ENCODE data around the gene MAPKAP1. TPM values are rescaled to one million over a fixed set of nuclear protein-coding genes. Genes with fewer than 3 reads are reported as not detected.

MAPKAP1 gene
- total RNA-seq, 2 experiments from 2014 or later, result 54.8 to 57.4 TPM

- Mint-ChIP-seq H3K36me3 (ENCODE audit: low read depth) (peaks cover 8% of the 10 kb centered on the region), H3K9me3 (no peaks in the 10 kb centered on the region), H3K4me3 (no peak overlapping the region), H3K27ac (no peak overlapping the region), H3K27me3 (ENCODE audit: low read depth) (no peaks in the 10 kb centered on the region), H3K4me1 (ENCODE audit: low read depth) (peaks cover 4% of the 10 kb centered on the region)
- intact Hi-C loops (cut with micrococcal nuclease), result no loop called here
- CTCF ChIA-PET, result no interaction called here
- DNase-seq, result no peak
Observed at GRCh38 chr9:125690679-125691078, 16.3 kb downstream of the MAPKAP1 start.

- intact Hi-C loops (cut with micrococcal nuclease), result no loop called here
- peaks cover 14% of the 10 kb centered on the region for H3K36me3 Mint-ChIP-seq (ENCODE audit: low read depth)
- H3K4me1 Mint-ChIP-seq (ENCODE audit: low read depth), result peaks cover 16% of the 10 kb centered on the region
- no peaks in the 10 kb centered on the region for H3K9me3 Mint-ChIP-seq
- H3K27me3 Mint-ChIP-seq (ENCODE audit: low read depth), result no peaks in the 10 kb centered on the region
- no peak for DNase-seq
- CTCF ChIA-PET, result interaction anchor here (0.7 kb wide), 1 partner anchor 31 kb away, joined by 3 read pairs; no protein-coding TSS in a partner anchor
- H3K4me3 Mint-ChIP-seq, result no peak overlapping the region
- no peak overlapping the region for H3K27ac Mint-ChIP-seq
Observed at GRCh38 chr9:125687163-125687863, 19.7 kb downstream of the MAPKAP1 start.

GRCh38 chr9:125685167-125685566 lies 21.8 kb downstream of the MAPKAP1 start:
- Mint-ChIP-seq H3K9me3 (no peaks in the 10 kb centered on the region), H3K27me3 (ENCODE audit: low read depth) (no peaks in the 10 kb centered on the region), H3K4me1 (ENCODE audit: low read depth) (peaks cover 21% of the 10 kb centered on the region), H3K4me3 (no peak overlapping the region), H3K27ac (no peak overlapping the region), H3K36me3 (ENCODE audit: low read depth) (peaks cover 8% of the 10 kb centered on the region)
- intact Hi-C loops (cut with micrococcal nuclease), result no loop called here
- CTCF ChIA-PET, result no interaction called here
- DNase-seq, result no peak

GRCh38 chr9:125683486-125683885 lies 23.5 kb downstream of the MAPKAP1 start:
- CTCF ChIA-PET, result interaction anchor here (1.1 kb wide), 1 partner anchor 14 kb away, joined by 3 read pairs; no protein-coding TSS in a partner anchor
- DNase-seq, result no peak
- no peak overlapping the region for H3K4me3 Mint-ChIP-seq
- intact Hi-C loops (cut with micrococcal nuclease), result no loop called here
- no peaks in the 10 kb centered on the region for H3K9me3 Mint-ChIP-seq
- peaks cover 8% of the 10 kb centered on the region for H3K36me3 Mint-ChIP-seq (ENCODE audit: low read depth)
- H3K4me1 Mint-ChIP-seq (ENCODE audit: low read depth), result peaks cover 19% of the 10 kb centered on the region
- no peak overlapping the region for H3K27ac Mint-ChIP-seq
- no peaks in the 10 kb centered on the region for H3K27me3 Mint-ChIP-seq (ENCODE audit: low read depth)

GRCh38 chr9:125682340-125682739 lies 24.7 kb downstream of the MAPKAP1 start:
- H3K4me3 Mint-ChIP-seq, result no peak overlapping the region
- H3K4me1 Mint-ChIP-seq (ENCODE audit: low read depth), result peaks cover 19% of the 10 kb centered on the region
- CTCF ChIA-PET, result interaction anchor here (1.1 kb wide), 1 partner anchor 15 kb away, joined by 3 read pairs; no protein-coding TSS in a partner anchor
- H3K27ac Mint-ChIP-seq, result no peak overlapping the region
- H3K9me3 Mint-ChIP-seq, result no peaks in the 10 kb centered on the region
- no peak for DNase-seq
- no peaks in the 10 kb centered on the region for H3K27me3 Mint-ChIP-seq (ENCODE audit: low read depth)
- intact Hi-C loops (cut with micrococcal nuclease), result no loop called here
- H3K36me3 Mint-ChIP-seq (ENCODE audit: low read depth), result peaks cover 8% of the 10 kb centered on the region

- Mint-ChIP-seq H3K4me3 (no peak overlapping the region), H3K27ac (no peak overlapping the region), H3K9me3 (no peaks in the 10 kb centered on the region), H3K27me3 (ENCODE audit: low read depth) (no peaks in the 10 kb centered on the region), H3K4me1 (ENCODE audit: low read depth) (peaks cover 21% of the 10 kb centered on the region), H3K36me3 (ENCODE audit: low read depth) (peaks cover 8% of the 10 kb centered on the region)
- CTCF ChIA-PET, result interaction anchor here (0.7 kb wide), 1 partner anchor 15 kb away, joined by 4 read pairs; no protein-coding TSS in a partner anchor
- DNase-seq, result no peak
- intact Hi-C loops (cut with micrococcal nuclease), result no loop called here
Observed at GRCh38 chr9:125681657-125682056, 25.4 kb downstream of the MAPKAP1 start.

GRCh38 chr9:125681086-125681622 lies 25.9 kb downstream of the MAPKAP1 start:
- intact Hi-C loops (cut with micrococcal nuclease), result no loop called here
- no peak overlapping the region for H3K27ac Mint-ChIP-seq
- H3K9me3 Mint-ChIP-seq, result no peaks in the 10 kb centered on the region
- DNase-seq, result no peak
- H3K36me3 Mint-ChIP-seq (ENCODE audit: low read depth), result peaks cover 8% of the 10 kb centered on the region
- CTCF ChIA-PET, result interaction anchor here (0.7 kb wide), 1 partner anchor 16 kb away, joined by 4 read pairs; no protein-coding TSS in a partner anchor
- H3K4me1 Mint-ChIP-seq (ENCODE audit: low read depth), result peaks cover 21% of the 10 kb centered on the region
- H3K4me3 Mint-ChIP-seq, result no peak overlapping the region
- no peaks in the 10 kb centered on the region for H3K27me3 Mint-ChIP-seq (ENCODE audit: low read depth)

- intact Hi-C loops (cut with micrococcal nuclease), result no loop called here
- Mint-ChIP-seq H3K36me3 (ENCODE audit: low read depth) (peaks cover 8% of the 10 kb centered on the region), H3K27me3 (ENCODE audit: low read depth) (no peaks in the 10 kb centered on the region), H3K9me3 (no peaks in the 10 kb centered on the region), H3K4me3 (no peak overlapping the region), H3K4me1 (ENCODE audit: low read depth) (peaks cover 23% of the 10 kb centered on the region), H3K27ac (no peak overlapping the region)
- no peak for DNase-seq
- CTCF ChIA-PET, result no interaction called here
Observed at GRCh38 chr9:125680445-125680844, 26.6 kb downstream of the MAPKAP1 start.

- Mint-ChIP-seq H3K9me3 (no peaks in the 10 kb centered on the region), H3K4me1 (ENCODE audit: low read depth) (peaks cover 24% of the 10 kb centered on the region), H3K27ac (no peak overlapping the region), H3K27me3 (ENCODE audit: low read depth) (no peaks in the 10 kb centered on the region), H3K36me3 (ENCODE audit: low read depth) (peaks cover 2% of the 10 kb centered on the region), H3K4me3 (no peak overlapping the region)
- intact Hi-C loops (cut with micrococcal nuclease), result no loop called here
- CTCF ChIA-PET, result no interaction called here
- DNase-seq, result no peak
Observed at GRCh38 chr9:125679597-125680189, 27.3 kb downstream of the MAPKAP1 start.

- CTCF ChIA-PET, result interaction anchor here (0.6 to 1.1 kb wide), 2 partner anchors 19 to 84 kb away, joined by 3 to 4 read pairs; no protein-coding TSS in a partner anchor
- peaks cover 6% of the 10 kb centered on the region for H3K4me1 Mint-ChIP-seq (ENCODE audit: low read depth)
- no peak overlapping the region for H3K4me3 Mint-ChIP-seq
- intact Hi-C loops (cut with micrococcal nuclease), result no loop called here
- H3K36me3 Mint-ChIP-seq (ENCODE audit: low read depth), result peaks cover 7% of the 10 kb centered on the region
- no peaks in the 10 kb centered on the region for H3K27me3 Mint-ChIP-seq (ENCODE audit: low read depth)
- no peak overlapping the region for H3K27ac Mint-ChIP-seq
- DNase-seq, result no peak
- no peaks in the 10 kb centered on the region for H3K9me3 Mint-ChIP-seq
Observed at GRCh38 chr9:125674981-125675973, 31.7 kb downstream of the MAPKAP1 start.

GRCh38 chr9:125672876-125673275 lies 34.1 kb downstream of the MAPKAP1 start:
- Mint-ChIP-seq H3K9me3 (no peaks in the 10 kb centered on the region), H3K27me3 (ENCODE audit: low read depth) (no peaks in the 10 kb centered on the region), H3K36me3 (ENCODE audit: low read depth) (peaks cover 7% of the 10 kb centered on the region), H3K27ac (no peak overlapping the region), H3K4me3 (no peak overlapping the region), H3K4me1 (ENCODE audit: low read depth) (peaks cover 6% of the 10 kb centered on the region)
- DNase-seq, result no peak
- intact Hi-C loops (cut with micrococcal nuclease), result no loop called here
- CTCF ChIA-PET, result no interaction called here

GRCh38 chr9:125663127-125663526 lies 43.9 kb downstream of the MAPKAP1 start:
- peaks cover 14% of the 10 kb centered on the region for H3K4me1 Mint-ChIP-seq (ENCODE audit: low read depth)
- H3K36me3 Mint-ChIP-seq (ENCODE audit: low read depth), result peaks cover 10% of the 10 kb centered on the region
- CTCF ChIA-PET, result no interaction called here
- no peak overlapping the region for H3K27ac Mint-ChIP-seq
- H3K9me3 Mint-ChIP-seq, result no peaks in the 10 kb centered on the region
- H3K27me3 Mint-ChIP-seq (ENCODE audit: low read depth), result no peaks in the 10 kb centered on the region
- no peak for DNase-seq
- H3K4me3 Mint-ChIP-seq, result no peak overlapping the region
- intact Hi-C loops (cut with micrococcal nuclease), result no loop called here

Measured in activated naive CD4-positive, alpha-beta T cell treated with anti-CD3 and anti-CD28 coated beads for 36 hours (primary cell).